Islet of Langerhans (tissue), 1 donor: Measurements from ENCODE around the gene COQ7.

ENCODE experiments used
- FAIRE-seq: peaks from one replicate; lab custom pipeline; 2011; peaks lifted over from hg19 to GRCh38; lab: Jason Lieb, UNC

Gene COQ7

DNA sequence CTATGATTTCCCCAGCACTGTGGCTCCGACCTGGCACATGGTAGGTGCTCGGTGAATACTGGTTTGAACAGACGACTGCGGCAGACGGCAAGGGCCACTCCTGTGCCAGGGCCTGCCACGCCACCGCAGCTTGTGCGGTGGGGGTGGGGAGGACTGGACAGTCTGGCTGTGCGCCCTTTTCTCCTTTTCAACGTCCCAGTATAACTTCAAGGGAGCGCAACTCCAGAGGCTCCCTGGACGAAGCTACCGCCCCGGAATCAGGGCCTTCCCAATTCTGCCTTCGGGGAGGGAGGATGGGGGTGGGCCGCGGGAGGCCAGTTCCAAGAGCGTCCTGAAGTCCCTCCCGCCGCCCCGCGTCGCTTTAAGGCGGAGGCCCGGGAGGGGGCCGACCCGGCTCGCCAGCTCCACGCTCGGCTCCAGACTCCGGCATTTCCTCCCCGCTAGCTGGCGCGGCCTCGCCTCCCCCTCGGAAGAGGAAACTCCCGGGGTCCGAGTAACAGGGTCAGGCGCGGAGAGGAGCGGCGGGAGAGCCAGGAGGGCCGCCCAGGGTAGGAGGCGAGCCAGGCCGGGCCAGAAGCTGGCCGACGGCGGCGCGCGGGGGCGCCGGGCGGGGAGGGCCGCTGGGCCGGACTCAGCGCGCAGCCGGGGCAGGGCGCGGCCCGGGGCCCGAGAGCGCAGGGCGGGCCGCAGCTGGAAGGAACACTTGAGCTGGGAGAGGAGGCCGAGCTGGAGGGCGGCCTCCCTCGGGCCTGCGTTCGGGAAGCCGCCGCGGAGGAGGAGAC lies 46.4 kb downstream of the COQ7 start, which contains the start of gene ITPRIPL2:
Gene ITPRIPL2 (plus strand): TSS at position 388 of the 782 bp plus-strand sequence. CDS start 498 bp downstream, outside the sequence.
- no peak for FAIRE-seq

DNA sequence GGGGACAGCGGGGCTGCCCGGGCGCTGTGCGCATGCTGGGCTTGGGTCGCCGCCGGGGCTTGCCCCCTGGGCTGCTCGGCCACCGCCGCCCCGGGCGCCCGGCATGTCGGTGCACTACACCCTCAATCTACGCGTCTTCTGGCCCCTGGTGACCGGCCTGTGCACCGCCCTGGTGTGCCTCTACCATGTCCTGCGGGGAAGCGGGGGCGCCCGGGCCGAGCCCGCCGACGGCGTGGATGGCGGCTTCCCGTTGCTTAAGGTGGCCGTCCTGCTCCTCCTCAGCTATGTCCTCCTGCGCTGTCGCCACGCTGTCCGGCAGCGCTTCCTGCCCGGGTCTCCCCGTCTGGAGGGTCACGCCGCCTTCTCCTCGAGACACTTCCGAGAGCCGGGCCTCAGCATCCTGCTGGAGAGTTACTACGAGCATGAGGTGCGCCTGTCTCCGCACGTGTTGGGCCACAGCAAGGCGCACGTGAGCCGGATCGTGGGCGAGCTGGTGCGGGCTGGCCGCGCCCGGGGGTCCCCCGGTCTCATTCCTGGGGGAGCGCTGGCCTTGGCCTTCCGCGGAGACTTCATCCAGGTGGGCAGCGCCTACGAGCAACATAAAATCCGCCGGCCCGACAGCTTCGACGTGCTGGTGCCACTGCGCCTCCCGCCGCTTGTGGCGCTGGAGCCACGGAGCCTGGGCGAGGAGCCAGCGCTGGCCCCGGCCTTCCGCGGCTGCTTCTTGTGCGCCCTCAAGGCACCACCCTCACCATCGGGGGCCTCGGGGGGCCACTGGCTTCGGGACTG lies 47.1 kb downstream of the COQ7 start:
- no peak for FAIRE-seq

DNA sequence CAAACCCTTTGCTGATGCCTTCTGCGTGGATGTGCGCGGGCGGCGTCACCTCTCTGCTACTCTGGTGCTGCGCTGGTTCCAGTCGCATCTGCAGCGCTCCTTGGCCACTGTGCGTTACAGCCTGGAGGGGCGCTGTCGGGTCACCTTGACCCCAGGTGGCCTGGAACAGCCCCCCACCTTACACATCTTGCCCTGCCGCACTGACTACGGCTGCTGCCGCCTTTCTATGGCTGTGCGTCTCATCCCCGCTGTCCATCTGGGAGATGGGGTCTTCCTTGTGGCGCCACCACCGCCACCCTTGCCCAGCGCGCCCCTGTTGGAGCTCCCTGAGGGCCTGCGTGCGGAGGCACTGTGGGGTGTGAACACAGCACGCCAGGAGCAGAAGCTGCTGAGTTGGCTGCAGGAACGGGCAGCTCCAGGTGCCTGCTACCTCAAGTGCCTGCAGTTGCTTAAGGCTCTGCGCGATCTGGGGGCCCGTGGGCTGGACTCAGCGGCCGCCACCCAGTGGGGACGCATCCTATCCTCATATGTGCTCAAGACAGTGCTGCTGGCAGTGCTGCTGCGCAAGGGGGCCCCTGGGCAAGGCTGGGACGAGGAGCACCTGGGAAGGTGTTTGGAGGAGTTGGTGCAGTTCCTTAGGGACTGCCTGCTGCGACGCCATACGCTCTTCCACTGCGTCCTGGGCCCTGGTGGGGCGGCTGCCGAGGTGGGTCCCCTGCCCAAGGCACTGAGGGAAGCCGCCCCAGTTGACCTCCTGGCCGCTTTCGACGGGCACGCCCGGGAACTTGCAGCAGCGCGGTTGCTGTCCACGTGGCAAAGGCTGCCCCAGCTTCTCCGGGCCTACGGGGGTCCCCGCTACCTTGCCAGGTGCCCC lies 48.0 kb downstream of the COQ7 start:
- FAIRE-seq = no peak

DNA sequence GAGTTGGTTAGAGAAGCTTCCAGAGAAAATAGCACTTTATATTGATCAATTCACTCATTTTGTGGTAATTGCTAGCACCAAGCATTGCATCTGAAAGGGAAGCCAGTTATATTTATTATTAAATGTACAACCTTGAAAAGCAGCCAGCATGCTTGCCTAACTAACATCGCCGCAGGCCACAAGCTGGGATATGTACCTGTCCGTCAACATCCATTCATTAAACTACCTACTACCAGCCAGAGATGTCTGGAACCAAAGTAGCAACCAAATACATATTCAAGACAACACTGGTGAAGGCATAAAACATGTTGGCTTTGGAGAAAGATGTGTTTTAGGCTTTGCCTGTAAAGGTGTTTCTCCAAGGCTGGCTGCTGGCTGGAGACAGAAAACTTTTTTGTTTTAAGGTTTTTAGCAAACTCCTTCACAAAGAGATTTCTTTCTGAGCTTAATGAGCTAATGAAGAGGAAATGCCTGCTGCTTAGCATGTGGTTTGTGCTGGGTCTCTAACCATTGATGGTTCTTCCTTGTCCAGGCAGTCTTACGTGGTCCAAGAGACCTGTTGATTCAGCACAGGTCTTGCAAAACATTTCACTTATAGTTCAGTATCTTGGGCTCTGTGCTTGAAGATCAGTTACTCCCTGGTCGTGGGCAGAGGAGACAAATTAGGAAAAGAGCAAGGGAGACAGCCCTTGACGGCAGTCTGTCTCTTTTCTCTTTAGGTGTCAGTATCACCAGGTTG lies 49.5 kb downstream of the COQ7 start:
- no peak for FAIRE-seq

DNA sequence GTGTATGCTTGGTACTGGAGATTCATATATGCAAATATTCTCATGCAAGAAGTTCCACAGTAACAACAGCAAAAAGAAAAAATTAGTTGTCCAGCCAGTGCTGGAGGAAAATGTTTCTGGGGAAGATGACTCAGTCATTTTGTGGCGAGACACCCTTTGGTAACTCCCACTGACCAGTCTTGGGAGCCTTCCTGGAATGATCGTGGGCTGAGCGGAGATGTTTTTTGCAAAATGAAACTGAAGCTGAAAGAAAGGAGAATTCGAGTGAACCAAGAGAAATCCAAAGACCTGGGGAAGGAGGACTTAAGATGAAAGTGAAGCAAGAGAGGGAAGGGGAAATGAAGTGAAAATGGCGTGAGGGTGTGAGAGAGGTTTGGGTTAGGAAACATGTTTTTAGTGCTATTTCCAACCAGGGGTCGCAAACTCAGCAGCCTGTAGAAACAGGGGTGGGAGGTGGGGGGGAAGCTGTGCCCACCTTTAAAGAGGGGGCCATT lies 51.6 kb downstream of the COQ7 start:
- no peak for FAIRE-seq

DNA sequence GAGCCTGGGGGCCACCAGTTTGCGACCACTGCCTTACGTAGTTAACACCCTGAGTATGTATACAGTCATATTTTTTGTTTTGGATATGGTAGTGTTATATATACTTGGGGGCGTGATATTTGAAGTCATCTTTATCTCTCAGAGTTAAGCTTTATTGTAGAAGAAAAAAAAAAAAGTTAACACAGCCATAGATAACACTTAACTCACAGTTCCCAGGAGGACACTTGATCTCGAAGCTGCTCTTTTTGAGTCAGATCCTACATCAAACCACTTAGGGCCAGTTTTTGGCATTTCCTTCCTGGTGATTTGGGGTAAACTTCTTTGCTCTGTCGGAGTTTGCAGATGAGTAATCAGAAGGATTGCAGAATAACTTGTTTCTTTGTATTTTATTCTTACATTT lies 52.1 kb downstream of the COQ7 start:
- FAIRE-seq = no peak

DNA sequence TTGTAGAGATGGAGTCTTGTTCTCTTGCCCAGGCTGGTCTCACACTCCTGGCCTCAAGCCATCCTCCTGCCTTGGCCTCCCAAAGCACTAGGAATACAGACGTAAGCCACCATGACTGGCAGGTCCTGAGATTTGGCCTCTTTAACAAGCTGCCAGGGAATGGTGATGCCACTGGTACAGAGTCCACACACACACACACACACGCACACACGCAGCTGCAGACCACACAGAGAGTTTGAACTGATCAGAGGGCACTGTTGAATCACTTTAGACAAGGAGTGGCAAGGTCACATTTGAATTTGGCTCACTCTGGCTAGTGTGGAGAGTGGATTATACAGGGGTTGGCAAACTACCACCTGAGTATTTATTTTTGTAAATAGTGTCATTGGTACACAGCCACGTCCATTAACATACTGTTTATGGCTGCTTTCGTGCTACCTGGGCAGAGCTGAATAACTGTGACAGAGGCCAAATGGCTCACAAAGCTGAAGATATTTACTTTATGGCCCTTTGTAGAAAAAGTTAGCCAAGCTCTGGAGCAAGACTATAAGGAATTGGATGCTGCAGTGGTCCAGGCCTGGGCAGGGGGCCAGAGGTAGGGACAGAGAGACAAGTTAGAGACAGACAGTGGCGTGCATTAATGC lies 56.2 kb downstream of the COQ7 start:
- FAIRE-seq = no peak

DNA sequence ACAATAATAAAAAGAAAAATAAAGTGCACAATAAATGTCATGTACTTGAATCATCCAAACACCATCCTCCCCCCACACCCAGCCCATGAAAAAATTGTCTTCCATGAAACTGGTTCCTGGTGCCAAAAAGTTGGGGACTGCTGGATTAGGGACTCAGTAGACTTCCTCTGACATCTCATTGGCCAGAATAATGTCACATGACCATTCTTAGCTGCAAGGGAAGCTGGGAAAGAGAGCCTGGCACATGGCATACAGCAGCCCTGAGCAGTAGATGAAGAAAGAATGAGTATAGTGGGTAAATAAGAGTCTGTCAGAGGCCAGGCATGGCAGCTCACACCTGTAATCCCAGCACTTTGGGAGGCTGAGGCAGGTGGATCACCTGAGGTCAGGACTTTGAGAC lies 58.9 kb downstream of the COQ7 start:
- no peak for FAIRE-seq

DNA sequence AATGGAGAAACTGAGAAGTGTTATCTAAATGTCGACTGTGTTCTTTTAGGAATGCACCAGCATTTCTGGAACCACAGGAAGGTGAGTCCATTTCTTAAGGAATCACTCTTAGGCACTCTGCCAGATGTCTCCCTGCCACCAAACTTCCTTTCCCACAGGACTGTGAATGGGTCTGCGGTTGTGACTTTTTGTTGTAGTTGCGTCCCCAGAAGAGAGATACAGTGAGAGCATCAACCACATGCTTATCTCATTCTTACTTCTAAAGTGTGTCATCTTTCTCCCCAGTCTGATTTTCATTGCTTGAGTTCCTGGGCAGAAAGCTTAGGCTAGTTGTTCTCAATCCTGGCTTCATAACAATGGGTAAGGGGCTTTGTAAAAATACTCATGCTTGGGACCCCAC lies 59.8 kb downstream of the COQ7 start:
- FAIRE-seq = no peak

DNA sequence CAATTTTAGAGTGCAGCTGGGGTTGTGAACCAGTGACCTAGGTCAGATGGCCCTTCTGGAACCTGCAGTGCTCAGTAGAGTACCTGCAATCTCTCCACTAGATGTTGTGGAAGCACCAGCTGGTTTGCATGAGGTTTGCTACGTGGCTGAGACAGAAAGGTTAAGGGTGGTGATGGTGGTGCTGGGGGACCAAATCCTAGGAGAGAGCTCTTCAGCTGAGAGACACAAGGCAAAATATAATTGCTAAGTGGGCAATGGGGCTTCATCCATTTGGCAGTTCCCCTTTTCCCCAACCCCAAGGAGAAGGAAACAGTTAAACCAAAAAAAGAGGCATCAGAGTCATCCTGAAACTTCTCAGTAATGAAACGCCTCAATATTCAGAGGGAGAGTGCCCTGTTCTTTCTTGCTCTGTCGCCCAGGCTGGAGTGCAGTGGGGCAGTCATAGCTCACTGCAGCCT lies 60.3 kb downstream of the COQ7 start:
- FAIRE-seq = no peak

DNA sequence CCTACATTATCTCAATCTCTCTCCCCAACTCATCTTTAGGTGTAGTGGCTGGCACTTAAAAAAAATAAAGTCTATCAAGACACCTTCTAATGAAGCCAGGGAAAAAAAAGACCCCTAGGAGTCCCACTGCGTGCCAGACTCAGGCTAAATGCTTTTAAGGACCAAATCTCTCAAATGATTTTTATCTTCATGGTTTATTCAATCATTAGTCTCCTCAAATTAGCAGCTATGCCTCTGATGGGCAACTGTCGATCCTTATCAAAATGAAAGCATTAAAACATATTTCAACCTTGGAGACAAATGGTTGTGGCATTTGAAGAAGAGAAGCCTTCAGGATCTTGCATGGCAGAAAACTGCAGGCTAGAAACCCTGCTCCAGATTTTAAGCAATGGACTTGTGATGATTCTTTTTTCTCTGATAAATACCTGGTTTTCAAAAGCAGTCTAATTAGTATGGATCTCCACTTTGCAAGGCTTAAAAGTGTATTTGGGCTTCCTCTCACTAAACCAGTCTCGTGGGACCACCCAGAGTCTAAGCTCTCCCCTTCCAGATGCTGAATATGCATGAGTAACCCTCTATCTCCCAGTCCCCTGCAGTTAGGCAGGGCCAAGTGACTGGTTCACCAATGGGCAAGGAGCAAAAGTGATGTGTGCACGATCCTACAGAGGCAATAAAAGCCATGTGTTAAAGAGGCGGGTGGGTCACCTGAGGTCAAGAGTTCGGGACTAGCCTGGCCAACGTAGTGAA lies 61.2 kb downstream of the COQ7 start:
- no peak for FAIRE-seq
